GM13977 (cell line): ENCODE data around the gene CSF2RB.

Experiments used
- DNase-seq: peaks from one replicate; pipeline ENCODE4 v3.0.0; 2012; ENCODE audit warnings: low spot score
- CTCF ChIP-seq: IDR thresholded peaks from 2 replicates; pipeline ENCODE4 v1.5.1; 2012; ENCODE audit warnings: mild to moderate bottlenecking, control low read depth; ENCODE audit not compliant: insufficient read depth; ENCODE audit errors: extremely low read depth, missing control alignments
- in situ Hi-C: fragments of 300-500 bp; cut with MboI; formaldehyde crosslinking; loops from one replicate; pipeline ENCODE4 v1.12.0; 2022; ENCODE audit warnings: low sequenced_read_pairs, low pct_unique_long_range_greater_than_20kb, mixed read lengths, inconsistent platforms; ENCODE audit not compliant: unreplicated experiment

Gene CSF2RB

GRCh38 chr22:36918586-36919284 is 5.3 kb downstream of the CSF2RB start:
- no peak for DNase-seq
- no peak for TF ChIP-seq CTCF
- in situ Hi-C loops, result no loop called here

GRCh38 chr22:36921309-36922104 is 8.1 kb downstream of the CSF2RB start:
- peak; percentile 80 for DNase-seq
- in situ Hi-C loops, result no loop called here
- no peak for TF ChIP-seq CTCF

GRCh38 chr22:36922105-36922608 is 8.7 kb downstream of the CSF2RB start:
- in situ Hi-C loops, result no loop called here
- no peak for TF ChIP-seq CTCF
- DNase-seq, result no peak

- in situ Hi-C loops, result no loop called here
Measured at GRCh38 chr22:36922711-36923110, 9.3 kb downstream of the CSF2RB start.

GRCh38 chr22:36923131-36923788 is 9.8 kb downstream of the CSF2RB start:
- no peak for DNase-seq
- in situ Hi-C loops, result no loop called here
- TF ChIP-seq CTCF, result no peak

More at GRCh38 chr22:36922711-36923110, 9.3 kb downstream of the CSF2RB start:
- DNase-seq, result peak; percentile 15
- TF ChIP-seq CTCF, result no peak

- in situ Hi-C loops, result no loop called here
- TF ChIP-seq CTCF, result no peak
- no peak for DNase-seq
Measured at GRCh38 chr22:36924151-36924698, 10.8 kb downstream of the CSF2RB start.
